ENCODE data around the gene ESYT2.

GRCh38 chr7:158766570-158767281, 62.6 kb downstream of the ESYT2 start:
- TF ChIP-seq CTCF (IDR thresholded peaks at IDR 0.05), result no peak
- no peak for TF ChIP-seq POLR2A (IDR thresholded peaks at IDR 0.05)

Data from uterus (tissue), 2 donors.